Fibroblast of upper back skin (primary cell): ENCODE results near the gene LPCAT4.
A peak's percentile ranks its signal among the peaks of the same experiment; 100 is the strongest.

Experiments used
- DNase-seq: peaks from one replicate; pipeline ENCODE4 v3.0.0-alpha.2; 2013

The LPCAT4 gene

DNA sequence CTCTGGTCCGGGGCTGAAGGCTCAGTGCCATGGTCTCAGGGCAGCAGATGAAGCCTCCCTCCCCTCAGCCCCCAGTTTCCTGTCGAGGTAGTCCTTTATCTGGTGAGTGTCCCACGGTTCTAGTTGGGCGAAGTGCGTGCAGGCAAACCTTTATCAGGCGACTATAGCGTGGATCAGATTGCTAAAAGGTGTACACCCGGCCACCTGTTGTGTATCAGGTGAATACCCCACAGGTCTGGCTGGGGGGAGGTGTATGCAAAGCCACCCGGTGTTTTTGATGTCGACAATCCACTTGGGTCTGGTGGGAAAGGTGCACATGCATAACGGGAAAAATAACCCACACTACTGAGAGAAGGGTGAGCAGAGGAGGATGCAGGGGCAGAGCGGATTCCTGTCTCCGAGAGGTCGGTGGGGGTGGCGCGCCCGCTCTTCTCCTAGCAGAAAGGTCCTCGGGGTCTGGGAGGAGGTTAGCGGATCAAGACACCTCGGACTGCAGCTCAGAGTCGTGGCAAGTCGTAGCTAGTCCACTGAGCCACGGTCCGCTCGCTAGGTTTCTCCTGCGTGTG lies 29.9 kb downstream of the LPCAT4 start:
- DNase-seq, result no peak

GRCh38 chr15:34336231-34336990 lies 30.6 kb downstream of the LPCAT4 start:
- DNase-seq, result no peak

GRCh38 chr15:34335176-34336032 lies 31.6 kb downstream of the LPCAT4 start:
- DNase-seq, result no peak

DNA sequence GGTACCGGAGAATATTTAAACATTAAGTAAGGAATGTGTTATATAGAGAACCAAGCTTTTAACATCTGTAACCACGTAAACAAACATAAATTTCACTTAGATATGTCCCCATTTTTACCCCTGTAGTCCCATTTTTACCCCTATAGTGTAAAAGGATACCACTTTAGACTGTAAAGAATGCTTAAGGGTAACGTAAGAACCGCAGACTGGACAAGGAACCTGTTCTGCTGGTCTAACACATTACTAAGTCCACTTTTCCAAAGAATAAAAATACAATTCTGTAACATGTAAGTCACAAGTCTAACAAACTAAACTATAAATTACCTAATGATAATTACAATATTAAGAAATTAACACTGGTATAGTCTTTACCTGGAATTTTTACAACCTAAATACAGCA lies 32.3 kb downstream of the LPCAT4 start:
- DNase-seq, result no peak

GRCh38 chr15:34332553-34333120 lies 34.4 kb downstream of the LPCAT4 start:
- no peak for DNase-seq

GRCh38 chr15:34331809-34332208 lies 35.2 kb downstream of the LPCAT4 start:
- no peak for DNase-seq

DNA sequence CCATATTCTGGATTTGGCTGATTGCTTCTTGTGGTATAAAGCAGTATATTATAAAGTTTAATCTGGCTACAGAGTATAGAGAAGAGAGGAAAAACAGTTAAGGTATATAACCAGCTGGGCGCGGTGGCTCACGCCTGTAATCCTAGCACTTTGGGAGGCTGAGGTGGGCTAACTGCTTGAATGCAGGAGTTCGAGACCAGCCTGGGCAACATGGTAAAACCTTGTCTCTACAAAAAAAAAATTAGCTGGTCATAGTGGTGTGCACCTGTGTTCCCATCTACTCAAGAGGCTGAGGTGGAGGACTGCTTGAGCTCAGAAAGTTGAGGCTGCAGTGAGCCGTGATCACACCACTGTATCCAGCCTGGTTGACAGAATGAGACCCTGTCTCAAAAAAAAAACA lies 36.7 kb downstream of the LPCAT4 start:
- DNase-seq, result no peak

DNA sequence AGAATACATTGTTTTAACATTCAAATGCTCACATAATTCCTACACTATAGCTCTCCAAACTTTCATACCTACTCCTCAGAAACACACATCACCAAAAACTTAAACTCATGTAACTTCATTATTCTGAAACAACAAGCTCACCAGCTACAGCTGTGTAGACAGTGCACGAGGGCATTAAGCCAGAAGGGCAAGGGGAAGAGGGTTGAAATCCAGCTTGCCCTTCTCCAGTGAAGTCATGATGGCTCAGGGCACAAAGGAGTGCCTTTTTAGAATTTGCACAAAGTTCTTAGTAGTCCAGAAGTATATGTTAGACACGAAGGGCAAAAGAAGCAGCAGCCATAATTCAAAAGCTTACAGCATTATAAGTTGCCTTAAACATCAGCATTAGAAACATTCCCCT lies 38.0 kb downstream of the LPCAT4 start:
- no peak for DNase-seq

- no peak for DNase-seq
Measured at GRCh38 chr15:34327906-34328305, 39.1 kb downstream of the LPCAT4 start.

- no peak for DNase-seq
Measured at GRCh38 chr15:34325368-34325767, 41.6 kb downstream of the LPCAT4 start.

GRCh38 chr15:34324933-34325332 lies 42.1 kb downstream of the LPCAT4 start:
- no peak for DNase-seq

- no peak for DNase-seq
Measured at GRCh38 chr15:34323217-34323616, 43.8 kb downstream of the LPCAT4 start.

DNA sequence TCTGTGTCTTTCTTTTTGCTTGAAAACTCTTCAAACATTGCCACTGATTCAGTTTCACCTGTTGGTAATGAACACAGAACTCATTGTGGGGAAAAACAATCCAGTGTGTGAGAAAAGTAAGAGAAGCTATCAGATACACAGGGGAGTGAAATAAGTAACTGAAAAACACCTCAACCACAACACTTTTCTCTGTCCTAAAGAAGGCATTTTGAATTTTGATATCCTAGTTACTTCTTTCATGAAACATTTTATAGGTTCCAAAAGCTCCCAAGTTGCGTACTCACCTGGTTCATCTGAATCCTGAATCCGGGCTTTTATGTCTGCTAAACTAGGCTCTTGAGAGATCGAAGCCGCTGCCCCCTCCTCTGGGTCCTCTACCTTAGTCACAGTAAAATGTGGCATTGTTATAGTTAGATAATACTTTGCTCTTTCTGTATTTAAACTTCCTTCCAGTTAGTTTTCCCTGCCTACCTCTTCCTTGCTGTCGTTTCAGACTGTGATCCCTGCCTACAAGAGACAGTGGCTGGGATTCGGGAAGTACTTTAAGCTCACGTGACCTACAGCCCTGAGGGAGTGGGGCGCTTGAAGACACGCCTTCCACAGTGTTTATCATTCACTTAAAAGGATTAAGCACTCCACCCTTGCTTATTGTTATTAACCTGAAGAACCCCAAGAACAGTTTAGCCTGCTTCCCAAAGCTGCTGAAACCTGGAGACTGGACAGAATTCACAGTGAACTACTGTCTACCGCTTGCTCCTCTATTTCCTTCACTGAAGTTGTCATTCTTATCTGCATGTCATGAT lies 48.5 kb downstream of the LPCAT4 start:
- peak; percentile 62 for DNase-seq

GRCh38 chr15:34314491-34315490 lies 52.2 kb downstream of the LPCAT4 start:
- no peak for DNase-seq

DNA sequence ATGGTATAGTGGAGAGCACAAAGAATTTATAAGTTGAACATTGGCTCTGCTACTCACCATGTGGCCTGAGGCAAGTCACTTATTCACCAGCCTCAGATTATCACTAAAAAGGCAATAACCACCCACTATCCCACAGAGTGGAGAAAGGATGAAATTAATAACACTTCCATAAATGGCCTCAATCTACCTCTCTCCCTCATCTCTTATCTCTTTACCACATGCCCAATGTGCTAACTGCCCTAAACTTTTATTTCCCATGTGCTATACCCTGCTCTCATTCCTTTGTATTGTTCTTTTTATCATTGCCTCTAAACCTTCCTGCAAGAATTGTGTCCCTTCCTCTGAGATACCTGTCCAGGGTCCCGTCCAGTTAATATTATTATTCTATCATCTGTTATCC lies 55.4 kb downstream of the LPCAT4 start:
- no peak for DNase-seq
